GM12865 (cell line): ENCODE measurements around the gene SAFB.

Experiments
- DNase-seq: peaks from one replicate; pipeline ENCODE4 v3.0.0; 2010; ENCODE audit warnings: low read depth
- H3K4me3 ChIP-seq: 2 replicates; pipeline ENCODE4 v1.5.1; 2011; ENCODE audit warnings: mild to moderate bottlenecking, low read depth, low read length, control low read depth
- TF ChIP-seq, protein P1 (sequence below): IDR thresholded peaks from 2 replicates; pipeline ENCODE4 v1.5.1; 2011; ENCODE audit warnings: low read length, control low read depth, low read depth, inconsistent platforms; ENCODE audit not compliant: insufficient read depth; ENCODE audit errors: missing control alignments

Gene SAFB

GRCh38 chr19:5585461-5586299 lies 37.2 kb upstream of the SAFB start:
- TF ChIP-seq, protein P1, sequence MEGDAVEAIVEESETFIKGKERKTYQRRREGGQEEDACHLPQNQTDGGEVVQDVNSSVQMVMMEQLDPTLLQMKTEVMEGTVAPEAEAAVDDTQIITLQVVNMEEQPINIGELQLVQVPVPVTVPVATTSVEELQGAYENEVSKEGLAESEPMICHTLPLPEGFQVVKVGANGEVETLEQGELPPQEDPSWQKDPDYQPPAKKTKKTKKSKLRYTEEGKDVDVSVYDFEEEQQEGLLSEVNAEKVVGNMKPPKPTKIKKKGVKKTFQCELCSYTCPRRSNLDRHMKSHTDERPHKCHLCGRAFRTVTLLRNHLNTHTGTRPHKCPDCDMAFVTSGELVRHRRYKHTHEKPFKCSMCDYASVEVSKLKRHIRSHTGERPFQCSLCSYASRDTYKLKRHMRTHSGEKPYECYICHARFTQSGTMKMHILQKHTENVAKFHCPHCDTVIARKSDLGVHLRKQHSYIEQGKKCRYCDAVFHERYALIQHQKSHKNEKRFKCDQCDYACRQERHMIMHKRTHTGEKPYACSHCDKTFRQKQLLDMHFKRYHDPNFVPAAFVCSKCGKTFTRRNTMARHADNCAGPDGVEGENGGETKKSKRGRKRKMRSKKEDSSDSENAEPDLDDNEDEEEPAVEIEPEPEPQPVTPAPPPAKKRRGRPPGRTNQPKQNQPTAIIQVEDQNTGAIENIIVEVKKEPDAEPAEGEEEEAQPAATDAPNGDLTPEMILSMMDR: no peak
- no peak for DNase-seq
- H3K4me3 ChIP-seq: no peak overlapping the region

DNA sequence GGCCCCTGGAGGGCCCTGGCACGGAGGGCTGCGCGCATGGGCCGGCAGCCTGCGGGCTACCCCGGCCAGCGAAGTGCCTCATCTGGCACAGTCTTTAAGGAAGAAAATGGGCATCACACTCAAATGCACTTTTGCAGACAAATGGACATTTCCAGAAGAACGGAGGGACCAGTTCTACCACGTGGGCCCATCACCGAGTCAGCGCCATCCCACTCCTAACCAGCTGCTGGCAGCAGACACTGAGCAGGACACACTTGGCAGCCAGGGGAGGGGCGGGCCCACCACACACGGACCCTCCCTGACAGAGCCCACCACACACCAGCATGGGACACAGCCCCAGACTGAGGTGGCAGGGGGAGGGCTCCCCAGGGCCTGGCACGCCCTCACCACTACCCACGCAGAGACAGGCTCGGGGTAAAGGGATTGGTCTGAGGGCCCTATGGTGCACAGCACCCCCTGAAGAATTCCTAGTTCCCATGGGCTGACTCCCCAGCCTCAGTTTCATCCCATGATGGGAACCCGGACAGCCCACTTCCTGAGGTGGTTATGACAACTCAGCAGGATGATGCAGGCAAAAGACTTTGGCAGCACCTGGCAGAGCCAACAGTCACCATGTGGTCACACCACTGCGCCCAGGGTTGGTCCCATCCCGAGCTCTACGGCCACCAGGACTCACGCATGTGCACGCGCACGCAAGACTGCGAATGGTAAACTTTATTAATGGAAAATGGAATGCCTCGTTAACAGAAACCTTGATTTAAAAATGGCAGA lies 36.4 kb upstream of the SAFB start:
- no peak overlapping the region for H3K4me3 ChIP-seq
- TF ChIP-seq, protein P1: no peak
- DNase-seq: no peak

DNA sequence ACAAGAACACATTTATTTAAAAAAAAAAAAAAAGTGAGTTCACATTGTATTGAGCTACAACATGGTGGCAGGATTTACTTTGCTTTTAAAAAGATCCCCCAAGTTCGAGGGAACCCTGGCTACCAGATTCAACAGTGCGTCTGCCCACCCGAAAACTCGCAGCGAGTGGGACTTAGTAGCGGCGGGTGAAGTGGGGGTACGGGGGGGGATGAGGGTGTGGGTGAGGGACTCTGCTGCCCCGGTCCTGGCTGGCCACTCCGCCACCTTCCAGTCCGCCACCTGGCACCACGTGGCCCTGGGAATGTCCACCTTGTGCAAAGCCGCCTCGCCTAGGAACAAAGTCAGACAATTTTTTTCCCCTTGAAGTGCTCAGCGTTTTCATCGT lies 35.8 kb upstream of the SAFB start:
- H3K4me3 ChIP-seq: no peak overlapping the region
- TF ChIP-seq, protein P1: no peak
- no peak for DNase-seq

- TF ChIP-seq, protein P1: no peak
- no peak overlapping the region for H3K4me3 ChIP-seq
- DNase-seq: no peak
These were observed 35.2 kb upstream of the SAFB start for GRCh38 chr19:5587661-5588060.

- no peak for DNase-seq
- TF ChIP-seq, protein P1: no peak
- no peak overlapping the region for H3K4me3 ChIP-seq
These were observed 34.4 kb upstream of the SAFB start for GRCh38 chr19:5588441-5588840.

GRCh38 chr19:5588906-5589676 lies 33.8 kb upstream of the SAFB start:
- no peak overlapping the region for H3K4me3 ChIP-seq
- DNase-seq: no peak
- TF ChIP-seq, protein P1: no peak
